Suprapubic skin (tissue), 4 donors: ENCODE results near the gene DHCR7. TPM values are rescaled to one million over a fixed set of nuclear protein-coding genes. Genes with fewer than 3 reads are reported as not detected.
A peak's percentile ranks its signal among the peaks of the same experiment; 100 is the strongest.

Source experiments
- DNase-seq, 2 donors: peaks; one replicate each; pipeline ENCODE4 v3.0.0-alpha.2; 2019; ENCODE audit warnings: low spot score in 2 of 2
- H3K27ac ChIP-seq: fragments of 200-600 bp; sonication (generic); one replicate; pipeline ENCODE4 v1.5.1; 2019
- H3K27me3 ChIP-seq: fragments of 200-600 bp; sonication (generic); one replicate; pipeline ENCODE4 v1.5.1; 2019
- H3K36me3 ChIP-seq: fragments of 200-600 bp; sonication (generic); one replicate; pipeline ENCODE4 v1.5.1; 2019
- H3K4me1 ChIP-seq: fragments of 200-600 bp; sonication (generic); one replicate; pipeline ENCODE4 v1.5.1; 2019
- H3K4me3 ChIP-seq: fragments of 200-600 bp; sonication (generic); one replicate; pipeline ENCODE4 v1.5.1; 2019; ENCODE audit warnings: mild to moderate bottlenecking
- H3K9me3 ChIP-seq: fragments of 200-600 bp; sonication (generic); one replicate; pipeline ENCODE4 v1.5.1; 2019
- CTCF ChIP-seq, 2 donors: fragments of 200-600 bp in 1 of 2; fragments of 450-650 bp in 1 of 2; sonication (generic) in 1 of 2; IDR thresholded peaks; one replicate each; pipeline ENCODE4 v1.5.1; 2016 to 2019; ENCODE audit warnings: antibody characterized with exemption in 2 of 2, mild to moderate bottlenecking in 1 of 2, moderate library complexity in 1 of 2
- EP300 ChIP-seq: sonication (generic); formaldehyde crosslinking; IDR thresholded peaks from one replicate; pipeline ENCODE4 v1.6.1; 2017; ENCODE audit warnings: antibody characterized with exemption
- POLR2A ChIP-seq, 2 donors: fragments of 450-650 bp; IDR thresholded peaks; one replicate each; pipeline ENCODE4 v1.6.1; 2017; ENCODE audit warnings: antibody characterized with exemption in 2 of 2, mild to moderate bottlenecking in 2 of 2, moderate library complexity in 2 of 2
- POLR2AphosphoS5 ChIP-seq, 3 donors: sonication (generic); formaldehyde crosslinking; IDR thresholded peaks; one replicate each; pipeline ENCODE4 v1.6.1; 2017; ENCODE audit warnings: antibody characterized with exemption in 3 of 3
- WGBS: methylation state at CpG from one replicate; pipeline ENCODE4 v1.1.5; 2018; 5-methylcytosine and 5-hydroxymethylcytosine counted together
- total RNA-seq, 4 donors: library from RNA; depleted of rRNA; stranded (reverse); fragments of >200 nt; gene quantifications; one replicate each; pipeline ENCODE4 v1.1.0, GENCODE V29; 2016

DHCR7 gene
- total RNA-seq, 4 donors from 2014 or later: 41.8 to 140 (median 76.7) TPM

DNA sequence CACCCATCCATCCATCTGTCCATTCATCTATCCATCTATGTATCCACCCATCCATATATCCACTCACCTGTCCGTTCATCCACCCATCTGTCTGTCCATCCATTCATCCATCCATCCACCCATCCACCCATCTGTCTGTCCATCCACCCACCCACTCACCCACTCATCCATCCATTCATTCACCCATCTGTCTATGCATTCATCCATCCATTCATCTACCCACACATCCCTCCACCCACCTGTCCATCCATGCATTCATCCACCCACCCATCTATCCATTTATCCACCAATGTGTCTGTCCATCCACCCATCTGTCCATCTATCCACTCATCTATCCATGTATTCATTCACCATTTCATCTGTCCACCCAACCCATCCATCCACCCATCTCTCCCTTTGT, 38.1 kb upstream of the DHCR7 start:
- Histone ChIP-seq H3K36me3 (peaks cover 82% of the 10 kb centered on the region), H3K4me3 (no peak overlapping the region), H3K9me3 (no peaks in the 10 kb centered on the region), H3K27me3 (no peaks in the 10 kb centered on the region), H3K27ac (no peak overlapping the region), H3K4me1 (peaks cover 11% of the 10 kb centered on the region)
- WGBS: 97% methylated on average over 1 of the region's 1 CpG
- no peak for TF ChIP-seq POLR2A (IDR thresholded peaks at IDR 0.05)
- TF ChIP-seq EP300: no peak
- no peak for TF ChIP-seq CTCF (IDR thresholded peaks at IDR 0.05)
- no peak for TF ChIP-seq POLR2AphosphoS5 (IDR thresholded peaks at IDR 0.05)
- DNase-seq: no peak

GRCh38 chr11:71485466-71485865, 37.3 kb upstream of the DHCR7 start:
- Histone ChIP-seq H3K27me3 (no peaks in the 10 kb centered on the region), H3K9me3 (no peaks in the 10 kb centered on the region), H3K36me3 (peaks cover 82% of the 10 kb centered on the region), H3K4me1 (peaks cover 15% of the 10 kb centered on the region), H3K27ac (no peak overlapping the region), H3K4me3 (no peak overlapping the region)
- DNase-seq: peak in 1 of 2 donors; percentile 34
- 98% methylated on average over 18 of the region's 18 CpGs for WGBS
- no peak for TF ChIP-seq CTCF (IDR thresholded peaks at IDR 0.05)
- TF ChIP-seq POLR2A (IDR thresholded peaks at IDR 0.05): no peak
- TF ChIP-seq POLR2AphosphoS5 (IDR thresholded peaks at IDR 0.05): no peak
- no peak for TF ChIP-seq EP300

GRCh38 chr11:71485063-71485399, 36.8 kb upstream of the DHCR7 start:
- TF ChIP-seq POLR2AphosphoS5 (IDR thresholded peaks at IDR 0.05) (no peak), POLR2A (IDR thresholded peaks at IDR 0.05) (no peak), CTCF (IDR thresholded peaks at IDR 0.05) (no peak), EP300 (no peak)
- H3K4me3 ChIP-seq: no peak overlapping the region
- H3K4me1 ChIP-seq: peaks cover 15% of the 10 kb centered on the region
- peak in 1 of 2 donors; percentile 45 for DNase-seq
- H3K27me3 ChIP-seq: no peaks in the 10 kb centered on the region
- H3K9me3 ChIP-seq: no peaks in the 10 kb centered on the region
- 82% methylated on average over 4 of the region's 6 CpGs for WGBS
- no peak overlapping the region for H3K27ac ChIP-seq
- H3K36me3 ChIP-seq: peaks cover 82% of the 10 kb centered on the region

DNA sequence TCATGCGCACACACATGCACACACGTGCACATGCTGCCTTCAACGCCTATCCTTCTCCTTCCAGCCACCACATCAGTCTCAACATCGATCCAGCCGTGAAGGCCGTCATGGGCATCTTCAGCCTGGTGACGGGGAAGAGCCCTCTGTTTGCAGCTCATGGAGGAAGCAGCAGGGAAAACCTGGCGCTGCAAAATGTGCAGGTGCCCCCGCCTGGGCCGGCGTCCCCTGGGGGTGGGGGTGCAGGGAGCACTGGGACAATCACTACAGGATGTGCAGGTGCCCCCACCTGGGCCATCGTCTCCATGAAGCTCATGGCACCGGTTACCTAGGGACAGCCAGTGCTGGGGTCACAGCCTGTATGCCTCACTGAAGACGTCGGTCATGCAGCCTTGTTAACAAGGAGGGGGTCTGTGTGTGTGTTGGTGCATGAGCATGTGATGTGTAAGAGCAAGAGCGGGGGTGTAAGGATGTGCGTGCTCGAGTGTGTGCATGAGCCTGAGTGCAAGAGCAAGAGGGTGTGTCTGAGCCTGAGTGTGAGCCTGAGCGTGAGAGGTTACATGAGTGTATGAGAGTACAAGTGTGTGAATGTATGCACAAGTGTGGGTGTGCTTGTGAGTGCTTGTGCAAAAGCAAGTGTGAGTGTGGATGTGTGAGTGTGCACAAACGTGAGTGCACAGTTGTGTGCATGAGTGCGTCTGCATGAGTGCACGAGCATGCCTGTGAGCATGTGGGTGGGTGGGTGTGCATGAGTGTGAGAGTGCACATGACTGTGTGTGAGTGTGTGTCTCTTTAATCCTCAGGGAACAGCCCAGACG, 36.3 kb upstream of the DHCR7 start:
- H3K4me1 ChIP-seq: peaks cover 15% of the 10 kb centered on the region
- 94% methylated on average over 23 of the region's 23 CpGs for WGBS
- no peak overlapping the region for H3K27ac ChIP-seq
- H3K27me3 ChIP-seq: no peaks in the 10 kb centered on the region
- DNase-seq: peak; percentile 36 to 63
- no peak for TF ChIP-seq POLR2A (IDR thresholded peaks at IDR 0.05)
- TF ChIP-seq POLR2AphosphoS5 (IDR thresholded peaks at IDR 0.05): no peak
- no peak for TF ChIP-seq CTCF (IDR thresholded peaks at IDR 0.05)
- no peak for TF ChIP-seq EP300
- no peaks in the 10 kb centered on the region for H3K9me3 ChIP-seq
- H3K4me3 ChIP-seq: no peak overlapping the region
- peaks cover 83% of the 10 kb centered on the region for H3K36me3 ChIP-seq

- TF ChIP-seq POLR2A (IDR thresholded peaks at IDR 0.05) (no peak), POLR2AphosphoS5 (IDR thresholded peaks at IDR 0.05) (no peak), CTCF (IDR thresholded peaks at IDR 0.05) (no peak), EP300 (no peak)
- no peaks in the 10 kb centered on the region for H3K27me3 ChIP-seq
- H3K27ac ChIP-seq: no peak overlapping the region
- H3K4me1 ChIP-seq: peaks cover 13% of the 10 kb centered on the region
- peak in 1 of 2 donors; percentile 7 for DNase-seq
- peaks cover 91% of the 10 kb centered on the region for H3K36me3 ChIP-seq
- H3K4me3 ChIP-seq: no peak overlapping the region
- no peaks in the 10 kb centered on the region for H3K9me3 ChIP-seq
- 96% methylated on average over 6 of the region's 6 CpGs for WGBS
Observed at GRCh38 chr11:71483692-71484091, 35.5 kb upstream of the DHCR7 start.
